HEK293T (cell line): ENCODE results near the gene TRIM59.

Experiments used
- ARNT ChIP-seq: fragments of 450-650 bp; IDR thresholded peaks from 2 replicates; pipeline ENCODE4 v1.6.1; 2017; ENCODE audit warnings: mild to moderate bottlenecking
- BHLHE40 ChIP-seq: fragments of 450-650 bp; IDR thresholded peaks from 2 replicates; pipeline ENCODE4 v1.6.1; 2016; ENCODE audit warnings: mild to moderate bottlenecking, moderate library complexity, borderline replicate concordance
- ELF4 ChIP-seq: fragments of 450-650 bp; IDR thresholded peaks from 2 replicates; pipeline ENCODE4 v1.6.1; 2017; ENCODE audit warnings: antibody characterized with exemption
- FOXM1 ChIP-seq: fragments of 450-650 bp; IDR thresholded peaks from 2 replicates; pipeline ENCODE4 v1.6.1; 2017; ENCODE audit warnings: mild to moderate bottlenecking, borderline replicate concordance
- SP1 ChIP-seq: fragments of 450-650 bp; IDR thresholded peaks from 2 replicates; pipeline ENCODE4 v1.6.1; 2017
- SUZ12 ChIP-seq: fragments of 450-650 bp; IDR thresholded peaks from 2 replicates; pipeline ENCODE4 v1.6.1; 2016; ENCODE audit warnings: mild to moderate bottlenecking
- ZNF384 ChIP-seq: fragments of 450-650 bp; IDR thresholded peaks from 2 replicates; pipeline ENCODE4 v1.6.1; 2016
- TF ChIP-seq, protein P1 (sequence below): fragments of 450-650 bp; IDR thresholded peaks from 2 replicates; pipeline ENCODE4 v1.6.1; 2016

DNA sequence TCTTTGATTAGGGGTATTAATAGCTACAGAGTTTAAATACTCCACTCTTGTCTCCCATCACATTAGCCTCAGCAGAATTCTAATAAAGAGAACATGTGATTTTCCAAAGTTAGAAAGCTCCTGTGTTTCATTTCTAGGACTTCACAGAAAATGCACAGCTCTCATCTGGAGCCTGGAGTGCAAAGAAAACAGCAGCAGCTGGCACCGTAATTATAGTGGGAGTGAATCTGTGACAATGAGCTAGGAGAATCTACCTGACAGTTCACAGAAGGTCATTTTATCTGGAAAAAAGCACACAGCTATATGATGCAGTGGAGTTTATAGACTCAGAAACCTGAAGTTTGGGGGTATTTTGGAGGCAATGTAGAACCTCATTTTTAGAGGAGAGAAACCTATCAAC lies 5.4 kb upstream of the TRIM59 start:
- TF ChIP-seq FOXM1 (no peak), ELF4 (no peak), SUZ12 (no peak), BHLHE40 (no peak), ARNT (no peak), SP1 (no peak), ZNF384 (no peak)
- TF ChIP-seq, protein P1, sequence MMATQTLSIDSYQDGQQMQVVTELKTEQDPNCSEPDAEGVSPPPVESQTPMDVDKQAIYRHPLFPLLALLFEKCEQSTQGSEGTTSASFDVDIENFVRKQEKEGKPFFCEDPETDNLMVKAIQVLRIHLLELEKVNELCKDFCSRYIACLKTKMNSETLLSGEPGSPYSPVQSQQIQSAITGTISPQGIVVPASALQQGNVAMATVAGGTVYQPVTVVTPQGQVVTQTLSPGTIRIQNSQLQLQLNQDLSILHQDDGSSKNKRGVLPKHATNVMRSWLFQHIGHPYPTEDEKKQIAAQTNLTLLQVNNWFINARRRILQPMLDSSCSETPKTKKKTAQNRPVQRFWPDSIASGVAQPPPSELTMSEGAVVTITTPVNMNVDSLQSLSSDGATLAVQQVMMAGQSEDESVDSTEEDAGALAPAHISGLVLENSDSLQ: no peak
